ENCODE data around the gene FCGR1A.
"Not testable (repeated sequence)": the region's sequence is repeated elsewhere in the genome, so short reads cannot be mapped to it uniquely, and the experiment has no call there.

The FCGR1A gene

DNA sequence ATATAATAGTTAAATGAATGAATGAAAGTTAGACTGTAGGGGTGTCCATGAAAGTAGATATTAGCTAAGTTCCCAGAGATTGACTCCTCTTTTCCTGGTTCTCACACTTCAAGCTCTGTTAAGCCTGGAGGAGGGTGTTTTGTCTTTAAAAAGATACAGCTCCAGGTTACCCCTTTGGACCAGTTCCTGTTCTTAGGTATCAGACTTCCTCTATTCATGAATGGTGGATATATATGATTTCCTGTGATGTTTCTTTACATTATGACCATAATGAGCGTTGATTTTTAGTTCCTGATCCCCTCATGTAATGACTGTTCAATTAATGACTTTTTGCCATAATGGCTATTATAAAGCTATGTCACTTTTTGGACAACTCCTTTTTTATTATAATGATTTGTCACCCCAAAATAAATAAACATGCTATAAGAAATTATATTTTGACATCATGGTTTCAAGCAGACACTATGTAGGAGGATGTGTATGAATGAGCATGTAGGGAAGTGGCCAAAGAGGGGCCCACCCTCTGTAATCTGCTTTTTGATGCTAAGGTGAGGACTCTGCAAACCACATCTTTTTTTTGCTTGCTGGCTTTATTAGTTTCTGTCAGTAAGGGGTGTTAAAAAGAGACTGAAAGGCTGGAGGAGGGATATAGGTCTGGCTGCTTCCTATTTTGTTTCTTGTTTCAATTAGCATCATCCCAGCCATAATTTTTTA, 18.2 kb upstream of the FCGR1A start:
- not testable (repeated sequence) for H3K4me1 ChIP-seq (ENCODE audit: insufficient read depth, low read length); H3K36me3 ChIP-seq (ENCODE audit: insufficient read depth, low read length); H3K9ac ChIP-seq (ENCODE audit: low read depth, low read length); H3K9me3 ChIP-seq (ENCODE audit: control insufficient read depth, insufficient read depth, low read length)

DNA sequence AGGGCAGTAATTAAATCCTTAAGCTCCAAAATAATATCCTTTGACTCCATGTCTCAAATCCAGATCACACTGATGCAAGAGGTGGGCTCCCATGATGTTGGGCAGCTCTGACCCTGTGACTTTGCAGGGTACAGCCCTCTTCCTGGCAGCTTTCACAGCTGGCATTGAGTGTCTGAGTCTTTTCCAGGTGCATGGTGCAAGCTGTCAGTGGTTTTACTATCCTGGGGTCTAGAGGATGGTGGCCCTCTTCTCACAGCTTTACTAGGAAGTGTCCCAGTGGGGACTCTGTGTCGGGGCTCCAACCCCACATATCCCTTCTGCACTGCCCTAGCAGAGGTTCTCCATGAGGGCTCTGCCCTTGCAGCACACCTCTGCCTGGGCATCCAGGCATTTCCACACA, 16.3 kb upstream of the FCGR1A start:
- not testable (repeated sequence) for H3K36me3 ChIP-seq (ENCODE audit: insufficient read depth, low read length); H3K9ac ChIP-seq (ENCODE audit: low read depth, low read length); H3K4me1 ChIP-seq (ENCODE audit: insufficient read depth, low read length); H3K9me3 ChIP-seq (ENCODE audit: control insufficient read depth, insufficient read depth, low read length)

DNA sequence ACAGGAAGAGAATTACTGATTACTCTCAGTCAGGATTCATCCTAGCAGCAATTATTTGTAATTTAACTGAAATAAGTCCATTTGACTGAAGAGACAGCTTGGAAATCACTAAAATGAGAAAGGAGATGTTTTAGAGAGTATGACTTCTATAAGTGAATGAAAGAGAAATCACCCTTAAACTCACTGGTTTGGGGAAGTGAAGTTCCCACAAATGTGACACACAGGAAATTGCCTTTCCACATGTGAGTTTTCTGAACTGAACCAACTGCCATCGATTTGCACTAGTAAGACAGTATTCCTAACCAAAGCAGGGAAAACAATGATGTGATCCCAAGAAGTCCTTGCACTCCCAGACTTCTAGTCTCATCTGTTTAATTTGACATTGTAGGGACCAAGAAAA, 13.3 kb upstream of the FCGR1A start:
- H3K9me3 ChIP-seq (ENCODE audit: control insufficient read depth, insufficient read depth, low read length); H3K9ac ChIP-seq (ENCODE audit: low read depth, low read length); H3K36me3 ChIP-seq (ENCODE audit: insufficient read depth, low read length); H3K4me1 ChIP-seq (ENCODE audit: insufficient read depth, low read length): not testable (repeated sequence)

DNA sequence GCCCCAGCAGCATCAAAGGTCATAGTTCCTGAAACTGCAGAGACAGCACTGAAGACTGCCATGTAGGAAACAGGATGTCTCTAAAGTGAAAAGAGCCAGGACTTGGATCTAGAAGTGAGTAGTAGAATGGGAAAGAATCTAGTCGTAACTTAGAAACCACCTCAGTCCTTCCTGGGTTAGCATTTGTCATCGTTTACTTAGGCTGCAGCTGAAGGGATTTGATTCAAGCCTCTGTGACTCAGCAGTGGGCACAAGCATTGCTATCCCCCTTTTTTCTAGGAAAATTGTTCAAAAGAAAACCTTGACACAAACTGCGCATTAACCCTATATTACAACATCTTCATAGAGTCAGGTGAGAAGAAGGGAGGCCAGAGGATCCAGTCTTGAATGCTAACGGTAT, 11.8 kb upstream of the FCGR1A start:
- H3K9ac ChIP-seq (ENCODE audit: low read depth, low read length); H3K36me3 ChIP-seq (ENCODE audit: insufficient read depth, low read length); H3K9me3 ChIP-seq (ENCODE audit: control insufficient read depth, insufficient read depth, low read length); H3K4me1 ChIP-seq (ENCODE audit: insufficient read depth, low read length): not testable (repeated sequence)

DNA sequence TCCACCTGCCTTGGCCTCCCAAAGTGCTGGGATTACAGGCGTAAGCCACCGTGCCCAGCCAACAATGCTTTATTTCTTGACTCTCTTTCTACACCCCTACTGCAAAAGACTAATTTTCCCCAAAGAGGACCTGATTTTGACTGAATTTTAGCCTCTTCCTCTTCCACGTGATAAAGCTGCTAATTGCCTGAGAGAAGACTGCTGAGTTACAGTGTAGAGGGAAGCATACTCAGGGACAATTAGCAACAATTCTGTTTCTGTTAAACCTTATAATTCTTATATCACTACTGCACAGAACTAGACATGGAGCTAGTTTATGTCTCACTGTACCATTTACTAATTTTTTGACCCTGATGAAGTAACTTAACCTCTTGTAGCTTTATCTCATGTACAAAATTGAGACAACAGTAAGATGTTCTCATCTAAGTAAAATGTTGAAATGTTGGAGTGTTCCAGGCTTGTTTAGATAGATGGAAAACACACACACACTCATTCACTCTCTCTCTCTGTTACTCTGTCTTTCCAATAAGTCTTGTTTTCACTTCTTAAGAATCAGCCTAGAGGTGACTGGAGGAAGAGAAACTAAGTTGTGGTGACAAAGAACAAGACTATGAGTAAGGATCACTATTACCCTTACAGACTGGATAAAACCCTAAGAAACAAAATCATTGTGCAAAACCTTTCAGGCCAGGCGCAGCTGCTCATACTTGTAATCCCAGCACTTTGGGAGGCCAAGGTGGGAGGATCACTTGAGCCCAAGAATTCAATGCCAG, 10.7 kb upstream of the FCGR1A start:
- not testable (repeated sequence) for H3K36me3 ChIP-seq (ENCODE audit: insufficient read depth, low read length); H3K9ac ChIP-seq (ENCODE audit: low read depth, low read length); H3K9me3 ChIP-seq (ENCODE audit: control insufficient read depth, insufficient read depth, low read length); H3K4me1 ChIP-seq (ENCODE audit: insufficient read depth, low read length)

DNA sequence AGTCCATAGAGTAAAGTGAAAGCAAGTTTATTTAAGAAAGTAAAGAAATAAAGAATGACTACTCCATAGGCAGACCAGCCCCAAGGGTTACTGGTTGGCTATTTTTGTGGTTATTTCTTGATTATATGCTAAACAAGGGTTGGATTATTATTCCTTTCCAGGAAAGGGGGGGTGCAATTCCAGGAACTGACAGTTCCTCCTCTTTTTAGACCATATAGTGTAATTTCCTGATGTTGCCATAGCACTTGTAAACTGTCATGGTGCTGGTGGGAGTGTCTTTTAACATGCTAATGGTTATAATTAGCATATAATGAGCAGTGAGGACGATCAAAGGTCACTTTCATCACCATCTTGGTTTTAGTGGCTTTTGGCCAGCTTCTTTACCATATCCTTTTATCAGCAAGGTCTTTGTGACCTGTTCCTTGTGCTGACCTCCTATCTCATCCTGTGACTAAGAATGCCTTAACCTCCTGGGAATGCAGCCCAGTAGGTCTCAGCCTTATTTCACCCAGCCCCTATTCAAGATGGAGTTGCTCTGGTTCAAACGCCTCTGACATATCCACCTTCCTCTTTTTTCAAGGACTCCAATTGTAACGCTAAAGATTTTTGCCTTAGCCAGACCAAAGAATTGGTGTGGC, 6.9 kb upstream of the FCGR1A start:
- H3K9ac ChIP-seq (ENCODE audit: low read depth, low read length); H3K4me1 ChIP-seq (ENCODE audit: insufficient read depth, low read length); H3K9me3 ChIP-seq (ENCODE audit: control insufficient read depth, insufficient read depth, low read length); H3K36me3 ChIP-seq (ENCODE audit: insufficient read depth, low read length): not testable (repeated sequence)

DNA sequence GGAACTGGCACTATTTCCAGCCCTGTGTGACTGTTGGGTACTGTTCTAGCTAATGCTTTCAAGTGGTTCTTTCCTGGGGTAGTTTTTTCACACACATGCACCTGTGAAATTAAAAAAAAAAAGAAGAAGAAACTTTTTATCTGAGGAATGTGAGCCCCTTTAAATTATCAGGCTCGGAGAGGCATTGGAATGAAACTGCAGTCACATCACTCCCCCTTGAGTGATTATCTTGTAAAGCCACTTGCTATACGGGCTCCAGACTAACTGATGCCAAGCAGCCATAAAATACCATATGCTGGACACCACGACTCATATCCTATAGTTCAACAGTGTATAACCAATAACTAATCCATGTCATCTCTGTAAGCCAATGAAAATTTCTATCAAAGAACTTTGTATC, 5.4 kb upstream of the FCGR1A start:
- not testable (repeated sequence) for H3K9me3 ChIP-seq (ENCODE audit: control insufficient read depth, insufficient read depth, low read length); H3K9ac ChIP-seq (ENCODE audit: low read depth, low read length); H3K4me1 ChIP-seq (ENCODE audit: insufficient read depth, low read length); H3K36me3 ChIP-seq (ENCODE audit: insufficient read depth, low read length)

DNA sequence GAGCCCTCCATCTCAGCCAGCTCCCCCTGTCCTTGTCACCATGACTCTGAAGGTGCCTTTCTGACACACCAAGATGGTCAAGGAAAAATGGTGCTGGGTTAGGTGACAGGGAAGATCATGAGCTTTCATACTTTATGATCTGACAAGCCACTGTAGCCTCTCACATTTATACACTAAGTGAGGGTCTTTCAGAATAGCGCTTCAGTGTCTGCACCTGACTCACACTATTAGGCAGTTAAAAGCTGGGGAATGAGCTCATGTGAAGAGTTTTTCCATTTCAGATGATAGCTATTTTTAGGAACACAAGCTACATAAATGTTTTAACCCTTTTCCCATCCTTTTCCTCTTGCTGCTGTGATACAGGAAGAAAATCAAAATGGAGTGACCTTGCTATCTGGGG, 4.2 kb upstream of the FCGR1A start:
- H3K4me1 ChIP-seq (ENCODE audit: insufficient read depth, low read length); H3K9ac ChIP-seq (ENCODE audit: low read depth, low read length); H3K36me3 ChIP-seq (ENCODE audit: insufficient read depth, low read length): not testable (repeated sequence)

DNA sequence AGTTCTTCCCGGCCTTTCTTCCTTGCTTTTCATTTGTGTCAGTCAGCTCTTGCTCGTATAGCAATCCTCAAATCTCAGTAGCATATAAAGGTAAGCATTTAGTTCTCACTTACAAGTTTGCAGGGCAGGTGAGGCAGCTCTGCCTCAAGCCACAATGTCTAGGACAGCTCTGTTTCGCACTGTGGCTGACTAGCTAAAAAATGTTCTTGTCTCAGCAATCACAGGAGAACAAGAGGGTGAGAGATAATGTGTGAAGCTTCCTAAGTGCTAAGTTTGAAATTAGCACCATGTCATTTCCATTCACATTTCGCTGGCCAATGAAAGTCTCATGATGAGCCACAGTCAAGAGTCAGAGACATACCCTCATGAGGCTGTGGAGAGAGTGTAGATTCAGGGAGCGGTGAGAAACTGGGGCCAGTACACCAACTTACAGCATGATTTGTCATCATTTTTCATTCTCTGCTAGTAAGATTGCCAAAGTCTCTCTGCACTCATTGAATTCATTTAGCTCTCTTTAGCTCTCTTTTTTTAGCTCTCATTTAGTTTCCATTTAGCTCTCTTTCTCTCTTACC, 995 bp upstream of the FCGR1A start:
- H3K9ac ChIP-seq (ENCODE audit: low read depth, low read length); H3K36me3 ChIP-seq (ENCODE audit: insufficient read depth, low read length); H3K4me1 ChIP-seq (ENCODE audit: insufficient read depth, low read length); H3K9me3 ChIP-seq (ENCODE audit: control insufficient read depth, insufficient read depth, low read length): not testable (repeated sequence)

More for the DNA sequence above, 4.2 kb upstream of the FCGR1A start:
- not testable (repeated sequence) for H3K9me3 ChIP-seq (ENCODE audit: control insufficient read depth, insufficient read depth, low read length)

DNA sequence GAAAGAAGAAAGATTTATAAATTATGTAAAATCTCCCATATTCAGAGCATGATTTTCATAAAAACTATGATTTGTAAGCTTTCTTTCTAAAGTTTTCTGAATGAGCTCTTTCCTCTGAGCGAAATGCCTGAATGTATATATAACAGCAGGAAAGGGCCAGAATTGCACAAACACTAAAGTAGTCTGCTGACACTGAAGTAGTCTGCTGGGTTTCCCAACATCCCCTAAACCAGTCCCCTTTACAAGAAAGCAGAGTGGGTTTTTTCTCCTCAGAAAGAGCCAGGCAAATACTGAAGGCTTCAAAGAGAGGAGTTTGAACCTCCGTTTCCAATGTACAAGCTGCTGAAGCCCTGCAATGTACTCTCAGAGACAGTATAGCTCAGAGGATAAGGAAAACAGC, 795 bp downstream of the FCGR1A start:
- H3K4me1 ChIP-seq (ENCODE audit: insufficient read depth, low read length); H3K36me3 ChIP-seq (ENCODE audit: insufficient read depth, low read length); H3K9me3 ChIP-seq (ENCODE audit: control insufficient read depth, insufficient read depth, low read length); H3K9ac ChIP-seq (ENCODE audit: low read depth, low read length): not testable (repeated sequence)

DNA sequence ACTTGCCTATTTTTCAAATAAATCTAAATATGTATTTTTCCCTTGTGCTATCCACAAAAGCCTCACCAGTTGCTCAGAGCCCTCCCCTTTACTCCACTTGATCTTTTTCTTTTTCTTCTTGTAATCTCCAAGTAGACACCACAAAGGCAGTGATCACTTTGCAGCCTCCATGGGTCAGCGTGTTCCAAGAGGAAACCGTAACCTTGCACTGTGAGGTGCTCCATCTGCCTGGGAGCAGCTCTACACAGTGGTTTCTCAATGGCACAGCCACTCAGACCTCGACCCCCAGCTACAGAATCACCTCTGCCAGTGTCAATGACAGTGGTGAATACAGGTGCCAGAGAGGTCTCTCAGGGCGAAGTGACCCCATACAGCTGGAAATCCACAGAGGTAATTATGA, 1.4 kb downstream of the FCGR1A start:
- not testable (repeated sequence) for H3K9me3 ChIP-seq (ENCODE audit: control insufficient read depth, insufficient read depth, low read length); H3K9ac ChIP-seq (ENCODE audit: low read depth, low read length); H3K4me1 ChIP-seq (ENCODE audit: insufficient read depth, low read length); H3K36me3 ChIP-seq (ENCODE audit: insufficient read depth, low read length)

DNA sequence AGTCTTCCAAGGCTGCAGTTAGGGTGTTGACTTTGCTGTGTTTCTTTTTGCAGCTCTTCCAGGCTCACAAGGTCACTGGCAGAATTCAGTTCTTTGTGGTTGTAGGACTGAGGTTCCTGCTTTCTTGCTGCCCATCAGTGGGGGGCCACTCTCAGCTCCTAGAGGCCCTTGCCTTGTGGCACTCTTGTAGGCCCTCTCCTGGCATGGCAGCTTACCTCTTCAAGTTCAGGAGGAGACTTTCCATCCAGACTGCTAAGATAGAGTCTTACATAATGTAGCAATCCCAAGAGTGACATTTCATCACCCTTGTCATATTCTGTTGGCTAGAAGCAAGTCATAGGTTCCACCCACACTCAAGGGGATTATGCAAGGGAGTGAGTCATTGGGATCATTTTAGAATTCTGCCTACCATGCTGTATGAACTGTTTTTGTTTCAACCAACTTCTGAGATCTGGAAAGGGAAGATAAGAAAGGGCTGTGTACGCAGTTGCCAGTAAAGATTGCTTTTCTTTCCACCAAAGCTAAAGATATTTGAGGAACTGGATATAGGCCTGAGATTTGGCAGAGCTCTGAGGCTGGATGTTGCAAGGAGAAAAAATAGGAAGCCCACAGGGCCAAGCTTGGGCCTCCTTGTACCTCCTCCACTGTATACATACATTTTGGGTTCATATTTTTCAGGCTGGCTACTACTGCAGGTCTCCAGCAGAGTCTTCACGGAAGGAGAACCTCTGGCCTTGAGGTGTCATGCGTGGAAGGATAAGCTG, 5.4 kb downstream of the FCGR1A start:
- not testable (repeated sequence) for H3K4me1 ChIP-seq (ENCODE audit: insufficient read depth, low read length); H3K9me3 ChIP-seq (ENCODE audit: control insufficient read depth, insufficient read depth, low read length); H3K9ac ChIP-seq (ENCODE audit: low read depth, low read length); H3K36me3 ChIP-seq (ENCODE audit: insufficient read depth, low read length)

DNA sequence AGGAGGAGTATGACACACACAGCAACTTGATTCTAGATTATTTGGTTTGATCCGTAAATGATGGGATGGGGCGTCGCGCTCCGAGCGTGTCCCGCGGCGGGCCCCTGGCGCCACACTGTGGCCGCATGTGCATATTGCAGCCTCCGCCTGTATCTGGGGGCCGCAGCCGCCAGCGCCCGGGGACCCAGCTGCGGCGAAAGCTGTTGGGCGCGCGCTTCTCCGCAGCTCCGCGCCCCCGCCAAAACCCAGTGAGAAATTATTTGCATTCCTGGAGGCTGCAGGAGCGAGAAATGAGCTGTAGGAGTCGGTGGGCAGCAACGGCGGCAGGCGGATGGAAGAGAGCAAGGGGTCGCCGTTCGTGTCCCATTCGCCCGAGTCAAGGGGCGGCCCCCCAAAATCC, 10.0 kb downstream of the FCGR1A start:
- not testable (repeated sequence) for H3K36me3 ChIP-seq (ENCODE audit: insufficient read depth, low read length)

DNA sequence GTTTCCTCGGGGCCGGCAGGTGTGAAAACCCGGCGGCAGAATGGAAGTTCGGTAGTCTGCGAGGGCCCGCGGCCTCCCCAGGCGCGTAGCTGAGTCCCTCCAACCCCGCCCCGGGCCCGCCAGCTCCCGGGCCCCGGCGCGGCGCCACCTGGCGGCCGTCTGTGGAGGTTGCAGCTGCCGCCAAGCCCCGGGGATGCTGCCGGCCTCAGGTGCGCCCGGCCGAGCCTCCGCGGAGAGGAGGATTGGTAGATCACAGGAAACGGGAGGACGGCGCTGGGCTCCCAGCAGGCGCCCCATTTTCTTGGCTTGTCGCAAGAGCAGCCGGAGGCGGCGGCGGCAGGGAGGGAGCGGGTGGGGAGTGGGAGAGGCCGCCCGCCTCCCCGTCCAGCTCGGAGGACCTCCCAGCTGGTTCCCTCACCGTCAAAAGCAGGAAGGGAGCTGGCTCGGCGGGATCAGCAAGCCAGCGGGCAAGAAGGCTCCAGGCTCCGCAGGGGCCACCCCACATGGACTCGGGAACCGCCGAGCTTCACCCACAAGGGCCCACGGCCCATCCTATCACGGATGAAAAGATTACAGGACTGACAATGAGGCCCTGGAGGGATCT, 10.5 kb downstream of the FCGR1A start:
- not testable (repeated sequence) for H3K9me3 ChIP-seq (ENCODE audit: control insufficient read depth, insufficient read depth, low read length); H3K36me3 ChIP-seq (ENCODE audit: insufficient read depth, low read length); H3K4me1 ChIP-seq (ENCODE audit: insufficient read depth, low read length)
- peak overlapping the region; percentile 53; the same call in 1 of the 2 replicates for H3K9ac ChIP-seq (ENCODE audit: low read depth, low read length)

More for the DNA sequence above, 10.0 kb downstream of the FCGR1A start:
- H3K9me3 ChIP-seq (ENCODE audit: control insufficient read depth, insufficient read depth, low read length); H3K4me1 ChIP-seq (ENCODE audit: insufficient read depth, low read length): not testable (repeated sequence)
- peak overlapping the region; percentile 53; the same call in 1 of the 2 replicates for H3K9ac ChIP-seq (ENCODE audit: low read depth, low read length)
